HT-29 (cell line): ENCODE results near the gene DMRTC2. TPM values are rescaled to one million over a fixed set of nuclear protein-coding genes. Genes with fewer than 3 reads are reported as not detected.

ENCODE experiments used
- DNase-seq: peaks from one replicate; pipeline ENCODE4 v3.0.0-alpha.2; 2015; ENCODE audit warnings: low spot score
- total RNA-seq: library from RNA; depleted of rRNA; stranded (reverse); fragments of >200 nt; shearing (Covaris generic); gene quantifications from 2 replicates; pipeline ENCODE4 v1.2.3, GENCODE V29; 2014; rRNA removed

Gene DMRTC2
- total RNA-seq: not detected in 2 replicates

- DNase-seq: no peak
Measured at GRCh38 chr19:41845001-41845050, at the start of gene DMRTC2. Gene DMRTC2, plus strand, starts transcription at chr19:41845042. Its CDS starts 2,387 bp downstream, at chr19:41847429.

GRCh38 chr19:41796362-41796761 lies 48.5 kb upstream of the DMRTC2 start, which contains the start of gene CEACAM3:
Gene CEACAM3, plus strand, starts transcription at chr19:41796587. Its CDS starts 91 bp downstream, at chr19:41796678.
- DNase-seq: no peak

- DNase-seq: no peak
Measured at GRCh38 chr19:41796901-41797300, 47.9 kb upstream of the DMRTC2 start.

- DNase-seq: peak; percentile 64
Measured at GRCh38 chr19:41799444-41800000, 45.3 kb upstream of the DMRTC2 start.

GRCh38 chr19:41801031-41801430 lies 43.8 kb upstream of the DMRTC2 start:
- DNase-seq: no peak

GRCh38 chr19:41801792-41802211 lies 43.0 kb upstream of the DMRTC2 start:
- DNase-seq: no peak

GRCh38 chr19:41802770-41803169 lies 42.1 kb upstream of the DMRTC2 start:
- no peak for DNase-seq

- DNase-seq: no peak
Measured at GRCh38 chr19:41804336-41804735, 40.5 kb upstream of the DMRTC2 start.

GRCh38 chr19:41807176-41807575 lies 37.7 kb upstream of the DMRTC2 start:
- no peak for DNase-seq

GRCh38 chr19:41808663-41809566 lies 35.9 kb upstream of the DMRTC2 start:
- DNase-seq: no peak

- DNase-seq: no peak
Measured at GRCh38 chr19:41810301-41810700, 34.5 kb upstream of the DMRTC2 start.

- no peak for DNase-seq
Measured at GRCh38 chr19:41811036-41811435, 33.8 kb upstream of the DMRTC2 start.

GRCh38 chr19:41811981-41812380 lies 32.9 kb upstream of the DMRTC2 start:
- no peak for DNase-seq

- DNase-seq: no peak
Measured at GRCh38 chr19:41813911-41814310, 30.9 kb upstream of the DMRTC2 start.

- DNase-seq: no peak
Measured at GRCh38 chr19:41815301-41815700, 29.5 kb upstream of the DMRTC2 start.

GRCh38 chr19:41816761-41817160 lies 28.1 kb upstream of the DMRTC2 start:
- no peak for DNase-seq

GRCh38 chr19:41821003-41821735 lies 23.7 kb upstream of the DMRTC2 start:
- DNase-seq: peak; percentile 91

GRCh38 chr19:41837981-41838708 lies 6.7 kb upstream of the DMRTC2 start:
- no peak for DNase-seq

- no peak for DNase-seq
Measured at GRCh38 chr19:41839211-41839610, 5.6 kb upstream of the DMRTC2 start.

- DNase-seq: no peak
Measured at GRCh38 chr19:41843371-41843770, 1.5 kb upstream of the DMRTC2 start.

- DNase-seq: no peak
Measured at GRCh38 chr19:41844601-41845000, 241 bp upstream of the DMRTC2 start, which contains the start of gene LYPD4. Gene LYPD4, minus strand, starts transcription at chr19:41844683. Its CDS starts 5,398 bp downstream, at chr19:41839285.

GRCh38 chr19:41845051-41845590 lies 279 bp downstream of the DMRTC2 start:
- DNase-seq: no peak
